HG02571 (cell line): ENCODE data around the gene SIL1.

ENCODE experiments used
- ATAC-seq: cut with Tn5 transposase; IDR thresholded peaks from one replicate; pipeline ENCODE4 v1.9.1; 2021; ENCODE audit warnings: mild to moderate bottlenecking, moderate library complexity; ENCODE audit not compliant: unreplicated experiment

The SIL1 gene

DNA sequence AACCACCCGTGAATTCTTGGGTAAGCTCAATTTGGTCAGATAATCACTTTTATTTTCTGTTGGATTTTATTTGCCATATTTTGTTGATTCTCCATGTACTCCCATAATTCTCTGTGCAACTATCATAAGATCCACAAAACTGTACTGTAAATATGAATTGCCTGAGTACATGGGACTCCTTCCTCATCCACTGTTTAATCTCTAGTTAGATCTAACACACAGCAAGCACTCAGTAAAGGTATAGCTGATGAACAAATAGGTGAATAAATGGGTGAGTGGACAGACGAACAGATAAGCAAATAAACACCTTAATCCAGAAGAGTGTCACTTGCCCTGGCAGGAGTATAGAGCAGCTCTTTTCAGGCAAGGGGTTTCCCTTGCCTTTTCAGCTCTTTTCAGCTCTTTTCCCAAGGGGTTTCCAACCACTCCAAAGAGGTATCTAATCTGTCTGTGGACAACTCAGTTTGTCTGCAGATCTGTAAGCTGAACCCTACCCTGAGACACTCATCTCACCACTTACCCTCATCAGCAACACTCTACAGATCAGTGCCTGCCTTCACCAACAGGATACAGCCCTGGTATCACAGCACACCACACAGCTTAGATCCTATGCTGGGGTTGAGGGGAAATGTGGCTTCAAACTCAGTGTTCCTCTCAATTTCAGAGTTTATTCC is 51.2 kb downstream of the SIL1 start:
- no peak for ATAC-seq

DNA sequence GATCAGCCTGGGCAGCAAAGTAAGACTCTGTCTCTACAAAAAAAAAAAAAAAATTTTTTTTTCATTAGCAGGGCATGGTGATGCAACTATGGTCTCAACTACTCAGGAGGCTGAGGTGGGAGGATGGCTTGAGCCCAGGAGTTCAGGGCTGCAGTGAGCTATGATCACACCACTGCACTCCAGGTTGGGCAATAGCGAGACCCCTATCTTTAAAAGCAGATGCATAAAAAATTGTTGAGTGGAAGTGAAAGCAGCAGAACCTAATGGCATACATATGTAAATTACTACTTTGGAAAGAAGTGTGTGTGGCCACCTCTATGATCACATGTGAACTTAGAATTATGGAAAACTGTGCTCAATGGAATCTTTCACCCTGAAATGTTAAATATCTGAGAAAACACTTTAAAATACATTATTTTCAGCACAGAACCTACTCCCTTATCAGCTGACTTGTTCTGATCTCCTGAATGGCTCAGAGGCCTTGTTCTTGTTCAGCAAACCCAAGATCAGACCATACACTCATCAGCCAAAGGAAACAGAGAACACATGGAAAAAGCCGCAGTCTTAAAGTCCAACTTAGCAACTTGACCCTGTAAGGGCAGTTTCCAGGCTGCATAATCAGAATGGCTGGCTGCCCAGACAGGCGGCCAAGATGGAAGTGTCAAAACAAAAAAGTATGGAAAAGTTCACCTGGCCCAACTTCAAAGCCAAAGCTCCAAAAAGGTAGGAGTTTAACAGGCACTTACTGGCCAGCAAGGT is 56.5 kb downstream of the SIL1 start:
- no peak for ATAC-seq

DNA sequence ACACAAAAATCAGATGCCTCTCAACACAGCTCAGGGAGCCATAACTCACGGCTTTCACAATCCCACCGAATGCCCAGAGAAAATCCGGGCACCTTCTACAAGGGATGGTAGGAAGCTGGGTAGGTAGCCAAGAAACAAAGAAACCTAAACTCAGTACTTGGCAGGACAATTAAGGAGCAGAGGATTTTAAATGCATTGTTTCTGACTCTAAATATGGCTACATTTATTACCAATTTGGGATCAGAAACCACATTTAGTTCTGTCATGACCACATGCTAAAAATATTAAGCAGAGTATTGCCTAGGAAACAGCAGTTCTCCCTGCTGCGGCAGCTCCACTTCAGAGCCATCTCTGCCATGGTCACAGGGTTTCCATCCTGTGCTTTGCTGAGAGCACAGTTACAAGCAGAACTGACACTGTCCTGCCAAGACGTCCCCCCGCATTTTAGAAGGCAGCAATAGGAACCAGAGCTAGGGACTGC is 57.5 kb downstream of the SIL1 start:
- no peak for ATAC-seq

DNA sequence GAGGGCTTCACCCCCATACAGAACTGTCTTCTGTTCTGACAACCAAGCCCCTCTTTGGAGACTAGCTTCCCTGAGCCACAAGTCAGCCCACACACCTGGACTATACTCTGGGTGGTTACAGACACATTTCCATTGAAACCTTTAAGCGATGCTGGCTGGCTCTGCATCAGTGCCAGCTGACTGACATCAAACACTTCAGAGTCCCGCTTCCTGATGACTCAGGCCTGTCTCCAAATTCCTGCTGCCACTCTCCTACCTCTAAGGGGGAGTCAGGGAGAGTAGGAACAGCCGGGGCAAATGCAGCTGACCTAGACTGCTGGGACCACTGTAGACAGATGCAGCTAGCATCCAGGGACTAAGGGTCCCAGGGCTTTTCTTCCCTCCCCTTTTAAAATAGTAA is 59.4 kb downstream of the SIL1 start:
- no peak for ATAC-seq

DNA sequence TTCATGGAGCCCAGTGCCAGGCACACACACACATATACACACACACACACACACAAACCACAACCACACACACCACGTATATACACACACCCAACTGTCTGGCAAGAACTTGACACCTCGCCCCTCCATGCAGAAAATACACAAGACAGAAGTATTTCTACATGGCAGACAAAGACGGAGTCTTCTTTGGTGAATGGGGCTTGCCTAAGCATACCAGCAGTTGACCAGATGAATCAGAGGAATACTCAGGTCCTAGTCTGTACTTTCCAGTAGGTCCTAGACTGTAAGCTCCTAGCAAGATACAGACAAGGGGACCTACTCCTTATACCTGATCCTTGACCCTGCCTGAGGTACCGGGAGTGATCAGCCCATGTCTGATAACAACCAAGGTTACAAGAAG is 60.1 kb downstream of the SIL1 start:
- no peak for ATAC-seq

DNA sequence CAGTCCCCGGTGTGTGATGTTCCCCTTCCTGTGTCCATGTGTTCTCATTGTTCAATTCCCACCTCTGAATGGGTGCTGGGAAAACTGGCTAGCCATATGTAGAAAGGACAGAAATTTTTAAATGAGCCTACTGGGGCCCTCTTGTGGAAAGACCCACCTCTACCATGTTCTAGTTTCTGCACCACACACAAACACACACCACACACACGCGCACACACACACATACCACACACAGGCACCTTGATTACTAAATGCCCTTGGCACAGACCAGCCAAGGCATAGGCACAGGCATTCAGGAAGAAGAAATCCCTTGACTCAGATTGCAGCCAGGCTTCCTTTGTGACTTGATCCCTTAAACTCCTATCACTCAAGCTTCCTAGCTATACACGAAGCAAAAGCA is 60.5 kb downstream of the SIL1 start:
- ATAC-seq, result no peak

DNA sequence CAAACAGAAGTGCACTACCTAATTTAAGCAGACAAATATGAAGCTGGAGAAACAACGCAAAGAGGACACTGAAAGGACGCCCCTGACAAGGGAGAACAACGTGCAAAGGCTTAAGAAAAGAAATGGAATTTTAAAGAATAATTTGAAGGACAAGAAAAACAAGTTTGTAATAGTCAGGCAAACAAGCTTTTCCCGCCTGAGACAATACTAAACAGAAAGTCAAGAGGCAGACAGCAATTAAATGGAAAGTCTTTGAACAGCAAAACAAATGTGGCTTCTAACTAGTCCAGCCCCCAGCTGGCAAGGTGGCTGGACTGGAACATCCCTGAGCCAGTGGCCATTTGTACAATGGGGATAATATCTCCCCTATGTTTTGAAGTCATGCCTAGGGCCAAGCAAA is 63.3 kb downstream of the SIL1 start:
- no peak for ATAC-seq

DNA sequence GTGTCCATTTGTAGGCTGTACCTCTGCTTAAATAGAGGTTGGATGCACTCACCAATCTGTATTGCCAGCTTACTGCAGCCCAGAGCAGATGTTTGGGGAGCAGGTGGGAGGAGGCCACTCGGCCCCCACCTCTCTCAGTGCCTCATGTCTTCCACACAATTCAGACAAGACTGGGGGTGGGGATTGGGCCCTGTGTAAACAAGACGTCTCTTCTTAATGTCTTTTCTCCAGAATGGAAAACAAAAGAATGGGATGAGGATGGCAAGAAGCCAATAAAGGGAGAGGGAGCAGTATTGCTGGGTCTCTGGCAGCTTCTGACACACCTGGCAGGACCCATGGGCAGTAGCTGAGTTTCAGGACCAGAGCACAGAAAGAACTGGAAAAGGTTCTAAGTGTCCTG is 64.9 kb downstream of the SIL1 start:
- no peak for ATAC-seq

DNA sequence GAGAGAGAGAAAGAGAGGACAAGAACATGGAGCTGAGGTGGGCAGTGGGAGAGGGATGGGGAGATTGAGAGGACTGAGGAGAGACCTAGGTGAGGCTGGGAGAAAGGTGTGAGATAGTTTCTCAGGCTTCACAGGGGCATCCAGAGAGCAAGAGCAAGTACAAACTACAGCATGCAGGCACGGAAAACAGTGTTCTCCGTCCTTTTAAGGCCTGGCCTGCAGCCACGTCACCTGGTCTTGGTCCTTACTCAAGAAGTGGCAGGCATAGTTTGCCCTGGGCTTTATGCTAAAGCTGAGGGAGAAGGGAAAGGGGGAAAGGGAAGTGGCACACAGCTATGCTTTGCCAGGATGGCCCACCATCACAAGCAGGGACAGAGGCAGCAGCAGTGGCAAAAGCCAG is 65.7 kb downstream of the SIL1 start:
- no peak for ATAC-seq

DNA sequence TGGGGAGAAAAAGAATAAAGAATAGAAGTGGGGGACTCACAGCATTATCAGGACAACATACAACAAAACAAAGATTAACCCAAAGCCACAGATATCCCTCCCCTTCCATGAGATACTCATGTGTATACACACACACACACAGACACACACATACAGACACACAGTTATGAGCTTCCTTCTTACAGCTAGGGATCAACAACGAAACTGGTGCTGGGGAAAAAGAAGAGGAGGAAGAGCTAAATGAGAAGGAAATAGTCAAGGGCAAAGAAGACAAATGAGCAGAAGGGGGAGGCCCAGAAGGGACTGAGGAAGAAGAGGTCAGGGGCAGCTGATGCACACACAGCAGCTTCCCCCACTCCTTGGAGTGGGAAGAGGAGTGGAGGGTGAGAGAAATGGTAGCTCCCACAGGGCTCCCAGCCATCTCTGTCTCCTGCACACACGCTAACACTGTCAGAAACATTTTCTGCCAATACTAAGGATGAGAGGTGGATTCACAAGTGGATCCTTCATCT is 66.2 kb downstream of the SIL1 start:
- ATAC-seq, result no peak

DNA sequence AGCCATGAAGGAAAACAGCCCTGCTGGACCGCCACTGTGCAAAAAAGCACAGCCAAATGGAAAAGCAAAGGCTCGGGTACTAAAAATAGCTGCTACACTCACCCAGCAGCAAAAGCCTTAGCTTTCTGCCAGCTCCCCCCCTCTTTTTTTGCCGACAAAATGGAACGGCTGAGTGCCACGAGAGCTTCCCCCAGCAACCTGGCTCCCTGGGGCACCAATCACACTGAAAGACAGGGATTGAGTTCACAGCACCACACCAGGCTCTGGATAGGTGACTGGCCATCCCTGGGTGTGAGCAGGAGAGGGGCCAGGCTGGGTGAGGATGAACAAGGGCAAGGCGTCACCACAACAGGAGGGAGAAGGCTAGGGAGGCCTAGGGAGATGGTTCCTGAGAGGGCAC is 66.7 kb downstream of the SIL1 start:
- ATAC-seq, result no peak

DNA sequence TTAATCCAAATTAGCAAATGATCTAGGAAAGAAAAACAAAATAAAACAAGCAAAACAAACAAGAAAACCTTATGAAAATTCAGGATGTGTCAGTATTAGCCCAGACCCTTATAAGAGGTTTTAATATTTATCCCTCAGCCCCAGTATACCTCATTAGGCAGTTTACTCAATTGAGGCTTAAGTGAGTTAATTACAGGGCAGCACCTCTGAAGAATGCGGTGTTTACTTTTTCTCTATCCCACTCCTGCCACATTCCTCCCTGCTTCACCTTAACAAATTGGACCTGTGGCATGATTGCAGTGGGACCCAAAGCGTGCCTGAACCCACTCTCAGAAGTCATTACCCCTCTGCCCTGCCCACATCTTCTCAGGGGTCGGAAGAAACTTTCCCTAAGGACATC is 67.1 kb downstream of the SIL1 start:
- no peak for ATAC-seq

DNA sequence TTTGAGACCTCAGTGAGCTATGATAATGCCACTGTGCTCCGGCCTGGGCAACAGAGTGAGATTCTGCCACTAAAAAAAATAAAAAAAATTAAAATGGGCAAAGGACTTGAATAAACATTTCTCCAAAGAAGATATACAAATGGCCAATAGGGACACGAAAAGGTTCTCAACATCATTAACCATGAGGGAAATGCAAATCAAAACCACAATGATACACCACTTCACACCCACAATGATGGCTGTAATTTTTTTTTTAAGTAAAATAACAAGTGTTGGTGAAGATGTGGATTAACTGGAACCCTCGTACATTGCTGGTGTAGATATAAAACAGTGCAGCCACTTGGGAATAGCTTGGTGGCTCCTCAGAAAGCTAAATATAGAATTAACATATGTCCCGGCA is 68.0 kb downstream of the SIL1 start:
- ATAC-seq, result no peak

DNA sequence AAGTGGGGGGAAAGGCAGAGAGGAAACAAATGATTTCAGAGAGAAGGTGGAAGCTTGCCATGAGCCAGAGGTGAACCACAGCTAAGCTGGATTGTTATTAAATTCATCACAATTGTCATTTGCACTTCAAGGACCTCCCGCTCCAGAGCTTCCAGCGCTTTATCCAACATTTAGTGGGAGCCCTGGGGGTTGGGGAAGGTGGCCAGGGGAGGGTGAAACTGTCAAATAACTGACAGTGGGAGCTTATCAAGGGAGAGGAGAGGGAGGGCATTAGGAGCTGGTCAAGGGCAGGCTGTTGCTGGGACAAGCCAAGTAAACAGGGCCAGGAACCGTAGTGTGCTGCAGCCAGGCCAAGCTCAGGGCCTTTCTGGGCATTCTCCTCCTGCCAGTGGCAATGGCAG is 71.5 kb downstream of the SIL1 start:
- no peak for ATAC-seq

DNA sequence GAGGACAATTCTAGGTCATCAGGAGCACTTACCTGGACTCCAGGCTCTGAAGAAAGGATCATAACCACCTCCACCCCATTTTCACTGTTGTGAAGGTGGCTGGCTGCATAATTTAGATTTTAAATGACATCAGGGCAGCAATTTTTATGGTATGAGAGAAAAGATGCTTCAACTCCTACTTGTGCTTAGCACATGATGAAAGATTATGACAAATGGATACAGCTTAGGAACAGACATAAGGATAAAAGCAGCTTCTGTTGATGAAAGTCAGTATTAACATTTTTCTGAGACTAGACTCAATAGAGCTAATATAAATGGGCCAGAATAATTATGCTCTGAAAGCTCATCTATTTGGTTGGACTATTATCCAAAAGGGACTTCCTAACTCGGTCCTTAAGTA is 72.2 kb downstream of the SIL1 start:
- ATAC-seq, result no peak

DNA sequence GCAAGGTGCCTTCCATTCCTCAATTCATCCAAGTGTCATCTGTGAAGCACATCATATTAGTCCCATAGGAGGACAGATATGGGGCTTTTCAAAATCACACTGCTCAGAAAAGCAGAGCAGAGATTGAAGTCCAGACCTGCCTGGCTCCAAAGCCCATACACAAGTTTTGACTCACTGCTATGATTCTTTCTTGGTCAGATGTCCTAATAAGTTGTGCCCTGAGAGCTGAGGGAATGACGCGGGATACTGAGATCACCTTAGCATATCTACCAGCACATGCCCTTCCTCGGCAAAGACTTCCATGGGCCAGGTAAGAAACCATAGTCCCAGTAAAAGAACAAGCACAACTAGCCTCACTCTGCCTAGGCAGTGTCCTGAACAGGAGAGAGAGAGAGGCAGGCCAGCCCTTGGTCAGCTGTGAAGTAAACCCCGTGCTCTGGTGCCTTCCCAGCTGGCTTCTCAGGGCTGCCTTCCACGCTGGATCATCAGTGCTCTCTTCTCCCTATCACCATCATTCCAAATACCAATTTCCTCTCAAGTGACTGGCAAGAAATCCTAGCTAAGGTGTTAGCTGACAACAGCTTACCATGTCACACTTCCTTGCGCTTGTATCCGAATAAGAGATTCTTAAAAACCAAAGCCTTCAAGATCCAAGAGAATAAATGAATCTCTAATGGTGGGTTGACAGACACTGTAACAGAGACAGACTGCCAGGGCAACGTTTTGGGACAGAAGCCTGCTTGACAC is 73.2 kb downstream of the SIL1 start:
- no peak for ATAC-seq

DNA sequence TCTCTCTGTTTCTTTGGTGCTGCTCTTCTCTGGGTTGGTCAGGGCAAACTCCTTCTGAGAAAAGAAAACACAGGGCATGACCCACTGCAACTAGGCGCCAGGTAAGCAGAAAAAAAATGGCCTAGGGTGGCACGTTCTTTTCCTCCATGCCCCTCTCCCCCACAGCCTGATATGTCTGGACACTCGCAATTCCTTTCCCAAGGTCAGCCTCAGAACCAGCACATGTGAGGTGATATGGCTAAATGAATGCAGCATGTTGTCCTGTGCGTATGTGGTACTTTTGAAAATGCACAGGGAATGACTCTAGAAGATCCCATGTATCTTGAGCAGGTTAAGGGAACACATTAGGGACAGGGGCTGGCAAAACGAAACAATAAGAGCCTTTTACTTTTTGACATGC is 77.0 kb downstream of the SIL1 start:
- ATAC-seq, result no peak

DNA sequence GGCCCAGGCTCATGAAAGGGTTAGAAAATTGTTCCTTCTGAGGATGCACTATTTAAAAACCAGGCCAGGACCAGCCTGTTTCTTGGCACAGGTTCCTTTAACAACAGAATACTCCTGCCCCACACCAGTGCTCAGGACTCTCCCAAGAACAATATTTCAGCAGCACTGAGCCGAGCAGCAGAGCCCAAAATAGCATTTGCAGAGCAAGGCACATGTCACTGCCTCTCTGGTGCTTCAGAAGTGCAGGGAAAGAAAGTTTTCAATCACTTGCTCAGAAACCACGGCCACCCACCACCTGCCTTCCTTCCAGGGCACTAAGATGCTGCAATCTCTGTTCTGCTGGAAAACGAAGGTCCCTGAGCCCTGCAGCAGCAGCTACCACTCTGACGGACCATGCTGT is 77.6 kb downstream of the SIL1 start:
- ATAC-seq, result no peak

DNA sequence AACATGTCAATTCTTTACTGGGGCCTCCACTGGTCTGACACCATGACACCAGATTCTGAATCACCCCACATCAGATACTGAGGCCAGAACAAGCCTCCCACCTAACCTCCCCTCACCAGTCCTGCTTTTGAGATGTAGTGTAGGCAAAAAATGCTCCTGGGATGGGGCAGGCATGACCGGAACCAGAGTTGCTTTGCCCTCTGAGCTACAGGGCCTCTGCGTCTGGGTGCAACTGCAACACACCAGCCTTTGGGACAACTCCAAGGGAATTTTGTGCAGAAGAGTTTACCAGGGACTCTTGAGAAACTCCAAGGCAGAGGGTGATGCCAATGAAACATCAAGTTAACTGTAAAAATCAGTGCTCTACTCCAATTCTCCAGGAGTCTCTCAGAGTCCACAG is 79.4 kb downstream of the SIL1 start:
- no peak for ATAC-seq

DNA sequence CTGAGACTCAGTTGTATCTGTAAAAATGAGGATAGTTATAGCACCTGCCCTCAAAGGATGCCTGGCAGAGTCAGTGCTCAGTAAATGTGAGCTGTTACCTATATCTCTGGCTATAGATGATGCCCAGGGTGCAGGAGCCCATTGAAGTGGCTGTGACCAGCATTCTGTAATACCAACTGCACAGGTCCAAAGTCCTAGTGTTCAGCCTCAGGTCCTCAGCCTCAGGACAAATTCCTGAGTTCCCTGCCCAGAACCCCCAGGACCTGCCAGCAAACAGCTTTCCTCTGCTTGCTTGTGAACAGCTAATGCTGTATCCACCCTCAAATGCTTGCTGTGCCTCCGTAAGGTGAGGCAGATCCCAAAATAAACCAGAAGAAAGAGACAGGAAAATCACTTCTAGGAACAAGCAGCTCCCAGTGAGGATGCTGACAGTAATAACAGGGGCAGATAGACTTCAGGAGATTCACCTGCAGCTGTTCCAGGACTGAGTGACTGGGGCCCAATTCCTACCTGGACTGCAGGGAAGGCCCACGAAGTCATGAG is 80.8 kb downstream of the SIL1 start:
- no peak for ATAC-seq

DNA sequence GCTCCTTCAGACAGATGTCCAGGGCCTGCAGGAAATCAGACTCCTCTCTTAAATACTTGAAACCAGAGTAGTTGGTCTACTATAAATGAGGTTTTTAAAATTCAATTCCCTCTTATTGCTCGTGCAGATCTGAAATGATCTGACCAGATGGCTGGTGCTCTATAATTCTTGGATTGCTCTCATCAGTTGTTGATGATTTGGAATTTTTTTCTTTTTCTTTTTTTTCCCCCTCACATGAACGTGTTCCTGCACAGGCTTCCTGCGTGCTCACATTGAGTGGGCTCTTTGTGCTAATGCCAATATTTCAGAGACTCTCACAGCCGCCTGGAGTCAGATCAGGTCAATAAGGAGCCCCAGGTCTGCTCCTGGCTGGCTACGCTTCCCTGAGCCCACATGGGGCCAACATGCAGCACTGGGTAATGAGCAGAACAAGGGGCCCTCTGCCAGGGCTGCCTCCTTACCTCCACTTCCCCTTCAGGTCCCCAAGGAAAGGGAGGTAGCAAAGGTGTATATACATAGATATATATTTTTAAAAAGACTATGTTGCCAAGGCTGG is 82.0 kb downstream of the SIL1 start:
- ATAC-seq, result no peak
